ENCODE measurements around the gene MIER1.

GRCh38 chr1:66998972-66999371, 74.2 kb downstream of the MIER1 start:
- TF ChIP-seq CTCF (IDR thresholded peaks at IDR 0.05) (no peak), POLR2AphosphoS5 (IDR thresholded peaks at IDR 0.05) (no peak), POLR2A (IDR thresholded peaks at IDR 0.05) (no peak), EP300 (IDR thresholded peaks at IDR 0.05; ENCODE audit: low read depth) (no peak)
